Vagina (tissue), 2 donors: Measurements from ENCODE around the gene CRACDL.

ENCODE experiments used
- CTCF ChIP-seq, 3 experiments: fragments of 450-650 bp in 2 of 3; fragments of 200-600 bp in 1 of 3; sonication (generic) in 1 of 3; IDR thresholded peaks; one replicate each; pipeline ENCODE4 v1.5.1; 2017 to 2019; ENCODE audit warnings: antibody characterized with exemption in 3 of 3, mild to moderate bottlenecking in 2 of 3, moderate library complexity in 2 of 3
- POLR2A ChIP-seq, 2 donors: fragments of 450-650 bp; IDR thresholded peaks; one replicate each; pipeline ENCODE4 v1.6.1; 2017; ENCODE audit warnings: antibody characterized with exemption in 2 of 2, mild to moderate bottlenecking in 2 of 2, moderate library complexity in 2 of 2

- TF ChIP-seq CTCF (IDR thresholded peaks at IDR 0.05): no peak
- no peak for TF ChIP-seq POLR2A (IDR thresholded peaks at IDR 0.05)
Measured at GRCh38 chr2:98875746-98876145, 60.3 kb downstream of the CRACDL start.
